Measurements from ENCODE around the gene BOC. TPM values are rescaled to one million over a fixed set of nuclear protein-coding genes. Genes with fewer than 3 reads are reported as not detected.

Gene BOC
- total and polyA plus RNA-seq, 2 donors (not counting 3 experiments of a cell fraction or from before 2014, with no cell fraction given), result 0.07 TPM; not detected in 1

DNA sequence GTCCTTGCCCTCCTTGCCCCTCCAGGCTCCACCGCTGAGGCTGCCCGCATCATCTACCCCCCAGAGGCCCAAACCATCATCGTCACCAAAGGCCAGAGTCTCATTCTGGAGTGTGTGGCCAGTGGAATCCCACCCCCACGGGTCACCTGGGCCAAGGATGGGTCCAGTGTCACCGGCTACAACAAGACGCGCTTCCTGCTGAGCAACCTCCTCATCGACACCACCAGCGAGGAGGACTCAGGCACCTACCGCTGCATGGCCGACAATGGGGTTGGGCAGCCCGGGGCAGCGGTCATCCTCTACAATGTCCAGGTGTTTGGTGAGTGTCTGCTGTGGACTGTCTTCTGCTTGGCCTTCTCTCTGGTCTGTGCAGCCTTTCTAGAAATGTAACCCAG lies 61.0 kb downstream of the BOC start:
- no peak overlapping the region for H3K4me3 ChIP-seq (replicated peaks in 1 of 3; ENCODE audit: insufficient read depth in 1 of 3, low read depth in 1 of 3, low read length in 3 of 3)
- ChIA-PET CTCF (no interaction called here), POLR2A (no interaction called here)
- H3K4me1 ChIP-seq (ENCODE audit: control insufficient read depth, extremely low read depth, insufficient read depth, low read length), result peaks cover 5% of the 10 kb centered on the region
- BruUV-seq (replicated peaks), result no TSS peak
- DNase-seq (ENCODE audit: low read depth, low spot score) (no peak), FAIRE-seq (no peak)
- no peaks in the 10 kb centered on the region for H4K20me1 ChIP-seq (replicated peaks; ENCODE audit: control insufficient read depth, extremely low read depth, insufficient read depth, low read length)
- H3K36me3 ChIP-seq (ENCODE audit: control insufficient read depth in 2 of 2, extremely low read depth in 1 of 2, insufficient read depth in 2 of 2, low read length in 2 of 2), result no peaks in the 10 kb centered on the region
- no peak overlapping the region for H2AFZ ChIP-seq (ENCODE audit: low read depth, low read length)
- TF ChIP-seq FOS (IDR thresholded peaks at IDR 0.05; ENCODE audit: borderline replicate concordance, insufficient read depth, low read length) (no peak), MYC (IDR thresholded peaks at IDR 0.05; ENCODE audit: low read depth, low read length) (no peak), CTCF (IDR thresholded peaks at IDR 0.05; ENCODE audit: extremely low read depth in 1 of 2, insufficient read depth in 1 of 2, low read depth in 1 of 2, low read length in 2 of 2) (no peak), GATA2 (IDR thresholded peaks at IDR 0.05; ENCODE audit: insufficient read depth, insufficient read length, low read depth, low read length) (no peak)
- TF ChIP-seq, protein P1, sequence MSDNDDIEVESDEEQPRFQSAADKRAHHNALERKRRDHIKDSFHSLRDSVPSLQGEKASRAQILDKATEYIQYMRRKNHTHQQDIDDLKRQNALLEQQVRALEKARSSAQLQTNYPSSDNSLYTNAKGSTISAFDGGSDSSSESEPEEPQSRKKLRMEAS (IDR thresholded peaks at IDR 0.05; ENCODE audit: insufficient read depth, insufficient read length), result no peak
- no peak overlapping the region for H3K9ac ChIP-seq (replicated peaks; ENCODE audit: extremely low read depth, insufficient read depth, low read length)
- peaks cover 0 to 5% of the 10 kb centered on the region in 2 experiments for H3K27me3 ChIP-seq (ENCODE audit: control insufficient read depth in 2 of 2, insufficient read depth in 2 of 2, low read length in 2 of 2)
- H3K9me3 ChIP-seq (replicated peaks; ENCODE audit: control insufficient read depth, insufficient read depth, low read length), result no peaks in the 10 kb centered on the region
- no peak overlapping the region for H3K27ac ChIP-seq (ENCODE audit: insufficient read depth, low read depth, low read length)
- intact Hi-C loops (cut with micrococcal nuclease), result no loop called here
- no peak overlapping the region for H3K4me2 ChIP-seq (ENCODE audit: insufficient read depth, low read length)
- no peaks in the 10 kb centered on the region for H3K79me2 ChIP-seq (ENCODE audit: control insufficient read depth, insufficient read depth, low read length)
- dilution Hi-C loops (cut with MboI; ENCODE audit: extremely low pct_ligation_motif_present, low sequenced_read_pairs), result no loop called here
- no peaks in the 10 kb centered on the region for H3K9me1 ChIP-seq (replicated peaks; ENCODE audit: control insufficient read depth, extremely low read depth, insufficient read depth, low read length)

GRCh38 chr3:113273011-113273410 lies 61.7 kb downstream of the BOC start:
- dilution Hi-C loops (cut with MboI; ENCODE audit: extremely low pct_ligation_motif_present, low sequenced_read_pairs), result no loop called here
- no peak overlapping the region for H3K27ac ChIP-seq (ENCODE audit: insufficient read depth, low read depth, low read length)
- peaks cover 0 to 5% of the 10 kb centered on the region in 2 experiments for H3K27me3 ChIP-seq (ENCODE audit: control insufficient read depth in 2 of 2, insufficient read depth in 2 of 2, low read length in 2 of 2)
- TF ChIP-seq POLR2A (IDR thresholded peaks at IDR 0.05; ENCODE audit: low read depth, low read length) (no peak), FOS (IDR thresholded peaks at IDR 0.05; ENCODE audit: borderline replicate concordance, insufficient read depth, low read length) (no peak), CTCF (IDR thresholded peaks at IDR 0.05; ENCODE audit: extremely low read depth in 1 of 2, insufficient read depth in 1 of 2, low read depth in 1 of 2, low read length in 2 of 2) (no peak), MYC (IDR thresholded peaks at IDR 0.05; ENCODE audit: low read depth, low read length) (no peak), POLR2AphosphoS5 (IDR thresholded peaks at IDR 0.05; ENCODE audit: insufficient read depth, low read depth, low read length) (no peak), EZH2 (IDR thresholded peaks at IDR 0.05; ENCODE audit: borderline replicate concordance, low read depth, low read length, severe bottlenecking) (no peak), JUN (IDR thresholded peaks at IDR 0.05; ENCODE audit: borderline replicate concordance, insufficient read depth, insufficient read length, low read depth) (no peak), GATA2 (IDR thresholded peaks at IDR 0.05; ENCODE audit: insufficient read depth, insufficient read length, low read depth, low read length) (no peak)
- TF ChIP-seq, protein P1 (IDR thresholded peaks at IDR 0.05; ENCODE audit: insufficient read depth, insufficient read length), result no peak
- no peak overlapping the region for H3K9ac ChIP-seq (replicated peaks; ENCODE audit: extremely low read depth, insufficient read depth, low read length)
- no peaks in the 10 kb centered on the region for H3K36me3 ChIP-seq (ENCODE audit: control insufficient read depth in 2 of 2, extremely low read depth in 1 of 2, insufficient read depth in 2 of 2, low read length in 2 of 2)
- BruUV-seq (replicated peaks), result no TSS peak
- no peaks in the 10 kb centered on the region for H4K20me1 ChIP-seq (replicated peaks; ENCODE audit: control insufficient read depth, extremely low read depth, insufficient read depth, low read length)
- intact Hi-C loops (cut with micrococcal nuclease), result no loop called here
- H3K4me3 ChIP-seq (replicated peaks in 1 of 3; ENCODE audit: insufficient read depth in 1 of 3, low read depth in 1 of 3, low read length in 3 of 3), result no peak overlapping the region
- CTCF ChIA-PET, result interaction anchor here (0.6 to 2.8 kb wide), 4 partner anchors 9 to 701 kb away, joined by 3 to 9 read pairs (median 3); no protein-coding TSS in a partner anchor
- no peaks in the 10 kb centered on the region for H3K9me3 ChIP-seq (replicated peaks; ENCODE audit: control insufficient read depth, insufficient read depth, low read length)
- no peak overlapping the region for H2AFZ ChIP-seq (ENCODE audit: low read depth, low read length)
- FAIRE-seq (no peak), DNase-seq (ENCODE audit: low read depth, low spot score) (no peak)
- POLR2A ChIA-PET, result no interaction called here
- H3K4me2 ChIP-seq (ENCODE audit: insufficient read depth, low read length), result no peak overlapping the region
- no peaks in the 10 kb centered on the region for H3K9me1 ChIP-seq (replicated peaks; ENCODE audit: control insufficient read depth, extremely low read depth, insufficient read depth, low read length)
- H3K79me2 ChIP-seq (ENCODE audit: control insufficient read depth, insufficient read depth, low read length), result no peaks in the 10 kb centered on the region
- peaks cover 5% of the 10 kb centered on the region for H3K4me1 ChIP-seq (ENCODE audit: control insufficient read depth, extremely low read depth, insufficient read depth, low read length)

All from endothelial cell of umbilical vein (primary cell).